Measurements from ENCODE around the gene NDUFV3.

Gene NDUFV3

DNA sequence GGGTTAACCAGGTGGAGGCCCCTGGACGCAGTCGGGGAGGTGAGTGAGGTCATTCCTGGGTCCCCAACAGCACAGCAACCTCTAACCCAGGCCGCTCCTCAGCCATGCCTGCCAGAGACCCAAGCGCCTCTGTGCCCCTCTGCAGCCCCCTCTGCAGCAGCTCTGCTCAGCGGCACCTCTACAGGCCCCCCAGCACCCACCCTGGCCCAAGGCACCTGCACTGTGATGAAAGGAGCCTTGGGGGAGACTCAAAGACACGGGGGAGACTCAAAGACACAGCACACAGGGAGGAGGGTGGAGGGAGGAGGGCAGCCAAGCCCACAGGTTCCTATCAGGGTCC lies 33.2 kb upstream of the NDUFV3 start:
- no peaks in the 10 kb centered on the region for H3K9me3 ChIP-seq (ENCODE audit: control insufficient read depth, insufficient read depth, low read length)
- no peaks in the 10 kb centered on the region for H3K27me3 ChIP-seq (ENCODE audit: control insufficient read depth, insufficient read depth, low read length)
- H3K9ac ChIP-seq (ENCODE audit: low read depth, low read length), result no peak overlapping the region
- H3K36me3 ChIP-seq (ENCODE audit: control insufficient read depth, insufficient read depth, low read length), result peaks cover 70% of the 10 kb centered on the region
- no peaks in the 10 kb centered on the region for H3K4me1 ChIP-seq (ENCODE audit: control insufficient read depth, insufficient read depth, low read length)
- no peak overlapping the region for H3K4me3 ChIP-seq (ENCODE audit: low read depth, low read length)

- H3K9ac ChIP-seq (ENCODE audit: low read depth, low read length), result no peak overlapping the region
- H3K36me3 ChIP-seq (ENCODE audit: control insufficient read depth, insufficient read depth, low read length), result peaks cover 65% of the 10 kb centered on the region
- no peak overlapping the region for H3K4me3 ChIP-seq (ENCODE audit: low read depth, low read length)
- H3K27me3 ChIP-seq (ENCODE audit: control insufficient read depth, insufficient read depth, low read length), result no peaks in the 10 kb centered on the region
- no peaks in the 10 kb centered on the region for H3K9me3 ChIP-seq (ENCODE audit: control insufficient read depth, insufficient read depth, low read length)
- H3K4me1 ChIP-seq (ENCODE audit: control insufficient read depth, insufficient read depth, low read length), result no peaks in the 10 kb centered on the region
Measured at GRCh38 chr21:42860345-42860744, 32.8 kb upstream of the NDUFV3 start.

DNA sequence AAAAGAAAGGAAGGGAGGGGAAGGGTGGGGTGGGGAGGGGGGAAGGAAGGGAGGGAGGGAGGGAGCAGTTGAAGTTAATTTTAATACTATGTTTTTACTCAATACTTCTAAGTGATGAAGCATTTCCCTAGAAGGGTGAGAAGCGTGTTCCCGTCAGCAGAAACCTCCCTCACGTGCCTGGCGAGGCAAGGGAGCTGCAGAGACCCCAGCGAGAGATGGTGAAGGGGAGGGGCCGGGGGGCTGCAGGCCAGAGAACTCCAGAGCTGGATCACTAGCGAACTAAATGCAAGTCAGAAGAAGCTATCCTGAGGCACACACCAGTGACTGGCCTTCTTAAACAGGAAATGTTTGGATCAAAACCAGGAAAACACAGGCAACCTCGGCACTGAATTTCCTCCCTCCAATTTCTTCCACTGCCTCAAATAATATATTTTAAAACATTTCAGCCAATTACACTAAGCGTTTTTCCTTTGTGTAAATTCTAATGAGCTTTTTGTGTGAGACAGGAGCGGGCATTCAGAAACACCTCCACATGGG lies 31.7 kb upstream of the NDUFV3 start:
- Histone ChIP-seq H3K4me3 (ENCODE audit: low read depth, low read length) (no peak overlapping the region), H3K9me3 (ENCODE audit: control insufficient read depth, insufficient read depth, low read length) (no peaks in the 10 kb centered on the region), H3K36me3 (ENCODE audit: control insufficient read depth, insufficient read depth, low read length) (peaks cover 62% of the 10 kb centered on the region), H3K9ac (ENCODE audit: low read depth, low read length) (no peak overlapping the region), H3K4me1 (ENCODE audit: control insufficient read depth, insufficient read depth, low read length) (no peaks in the 10 kb centered on the region), H3K27me3 (ENCODE audit: control insufficient read depth, insufficient read depth, low read length) (no peaks in the 10 kb centered on the region)

DNA sequence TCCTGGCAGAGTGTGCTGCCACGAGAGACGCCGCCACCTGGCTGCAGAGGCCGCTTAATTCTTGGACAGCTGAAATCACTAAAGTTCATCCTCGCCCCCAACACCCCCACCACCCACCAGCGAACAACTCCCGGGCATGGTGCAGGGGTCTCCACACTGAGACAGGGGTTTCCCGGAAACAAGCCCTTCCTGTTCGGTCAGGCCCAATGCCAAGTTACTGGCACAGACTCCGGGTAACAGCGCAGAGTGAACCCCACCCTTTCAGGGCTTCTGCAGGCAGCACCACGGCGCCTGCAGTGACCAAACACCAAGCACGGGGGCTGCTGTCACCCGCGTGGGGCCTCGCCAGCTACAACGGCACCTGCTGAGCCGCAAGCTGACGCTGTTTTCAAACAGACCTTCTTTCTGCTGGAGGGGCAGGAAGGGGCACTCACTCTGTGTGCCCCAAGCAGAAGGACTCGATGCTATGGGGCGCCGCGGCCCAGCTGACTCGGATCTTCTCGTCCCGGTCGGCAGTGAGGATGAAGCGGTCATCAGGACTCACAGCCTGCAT lies 31.2 kb upstream of the NDUFV3 start:
- no peaks in the 10 kb centered on the region for H3K9me3 ChIP-seq (ENCODE audit: control insufficient read depth, insufficient read depth, low read length)
- no peak overlapping the region for H3K9ac ChIP-seq (ENCODE audit: low read depth, low read length)
- no peak overlapping the region for H3K4me3 ChIP-seq (ENCODE audit: low read depth, low read length)
- peaks cover 61% of the 10 kb centered on the region for H3K36me3 ChIP-seq (ENCODE audit: control insufficient read depth, insufficient read depth, low read length)
- H3K4me1 ChIP-seq (ENCODE audit: control insufficient read depth, insufficient read depth, low read length), result no peaks in the 10 kb centered on the region
- no peaks in the 10 kb centered on the region for H3K27me3 ChIP-seq (ENCODE audit: control insufficient read depth, insufficient read depth, low read length)

GRCh38 chr21:42862774-42863503 lies 30.2 kb upstream of the NDUFV3 start:
- H3K36me3 ChIP-seq (ENCODE audit: control insufficient read depth, insufficient read depth, low read length), result peaks cover 68% of the 10 kb centered on the region
- H3K4me3 ChIP-seq (ENCODE audit: low read depth, low read length), result no peak overlapping the region
- H3K4me1 ChIP-seq (ENCODE audit: control insufficient read depth, insufficient read depth, low read length), result no peaks in the 10 kb centered on the region

DNA sequence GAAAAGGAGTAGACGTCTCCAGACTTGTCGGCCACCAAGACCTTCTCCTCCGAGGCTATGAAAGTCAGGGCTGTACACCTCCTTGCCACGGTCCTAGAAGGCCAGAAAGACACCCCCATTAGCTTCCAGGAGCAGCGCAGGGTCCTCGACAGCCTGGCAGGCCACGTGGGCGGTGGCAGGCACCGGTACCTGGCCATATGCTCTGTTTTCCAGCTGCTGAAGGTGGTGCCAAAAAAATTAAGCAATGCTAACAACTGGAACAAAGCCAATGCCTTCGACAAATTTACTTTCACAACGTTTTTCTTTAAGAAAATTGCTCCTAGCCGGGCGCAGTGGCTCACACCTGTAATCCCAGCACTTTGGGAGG lies 29.6 kb upstream of the NDUFV3 start:
- no peak overlapping the region for H3K4me3 ChIP-seq (ENCODE audit: low read depth, low read length)
- H3K9ac ChIP-seq (ENCODE audit: low read depth, low read length), result peak overlapping the region; percentile 37
- H3K36me3 ChIP-seq (ENCODE audit: control insufficient read depth, insufficient read depth, low read length), result peaks cover 68% of the 10 kb centered on the region
- no peaks in the 10 kb centered on the region for H3K9me3 ChIP-seq (ENCODE audit: control insufficient read depth, insufficient read depth, low read length)
- H3K4me1 ChIP-seq (ENCODE audit: control insufficient read depth, insufficient read depth, low read length), result no peaks in the 10 kb centered on the region
- H3K27me3 ChIP-seq (ENCODE audit: control insufficient read depth, insufficient read depth, low read length), result no peaks in the 10 kb centered on the region

More at GRCh38 chr21:42862774-42863503, 30.2 kb upstream of the NDUFV3 start:
- H3K9me3 ChIP-seq (ENCODE audit: control insufficient read depth, insufficient read depth, low read length), result no peaks in the 10 kb centered on the region
- H3K9ac ChIP-seq (ENCODE audit: low read depth, low read length), result peak overlapping the region; percentile 37
- no peaks in the 10 kb centered on the region for H3K27me3 ChIP-seq (ENCODE audit: control insufficient read depth, insufficient read depth, low read length)

DNA sequence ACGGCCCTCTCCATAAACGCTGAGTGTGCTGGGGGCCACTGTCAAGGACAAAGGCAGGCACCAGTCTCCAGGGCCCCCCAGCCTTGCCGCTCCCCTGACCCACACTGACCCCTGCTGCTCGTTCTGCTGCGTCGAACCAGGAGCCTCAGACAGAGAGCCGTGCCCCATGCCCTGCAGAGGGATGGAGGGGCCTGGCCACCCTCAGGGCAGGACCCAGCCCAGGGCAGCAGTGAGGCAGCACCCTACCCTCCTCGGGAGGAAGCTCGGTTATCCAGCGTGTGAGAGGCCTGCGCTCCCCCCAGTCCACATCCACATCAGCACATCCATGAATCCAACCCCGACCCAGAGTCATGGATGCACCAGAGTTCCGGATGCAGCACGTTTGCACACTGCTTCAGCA lies 28.8 kb upstream of the NDUFV3 start:
- no peak overlapping the region for H3K9ac ChIP-seq (ENCODE audit: low read depth, low read length)
- no peaks in the 10 kb centered on the region for H3K9me3 ChIP-seq (ENCODE audit: control insufficient read depth, insufficient read depth, low read length)
- H3K27me3 ChIP-seq (ENCODE audit: control insufficient read depth, insufficient read depth, low read length), result no peaks in the 10 kb centered on the region
- H3K4me3 ChIP-seq (ENCODE audit: low read depth, low read length), result no peak overlapping the region
- no peaks in the 10 kb centered on the region for H3K4me1 ChIP-seq (ENCODE audit: control insufficient read depth, insufficient read depth, low read length)
- H3K36me3 ChIP-seq (ENCODE audit: control insufficient read depth, insufficient read depth, low read length), result peaks cover 66% of the 10 kb centered on the region

GRCh38 chr21:42864815-42865775 lies 28.0 kb upstream of the NDUFV3 start:
- H3K9me3 ChIP-seq (ENCODE audit: control insufficient read depth, insufficient read depth, low read length), result no peaks in the 10 kb centered on the region
- H3K36me3 ChIP-seq (ENCODE audit: control insufficient read depth, insufficient read depth, low read length), result peaks cover 58% of the 10 kb centered on the region
- no peak overlapping the region for H3K9ac ChIP-seq (ENCODE audit: low read depth, low read length)
- no peak overlapping the region for H3K4me3 ChIP-seq (ENCODE audit: low read depth, low read length)
- no peaks in the 10 kb centered on the region for H3K27me3 ChIP-seq (ENCODE audit: control insufficient read depth, insufficient read depth, low read length)
- no peaks in the 10 kb centered on the region for H3K4me1 ChIP-seq (ENCODE audit: control insufficient read depth, insufficient read depth, low read length)

- Histone ChIP-seq H3K4me3 (ENCODE audit: low read depth, low read length) (no peak overlapping the region), H3K9ac (ENCODE audit: low read depth, low read length) (no peak overlapping the region), H3K27me3 (ENCODE audit: control insufficient read depth, insufficient read depth, low read length) (no peaks in the 10 kb centered on the region), H3K9me3 (ENCODE audit: control insufficient read depth, insufficient read depth, low read length) (no peaks in the 10 kb centered on the region), H3K4me1 (ENCODE audit: control insufficient read depth, insufficient read depth, low read length) (no peaks in the 10 kb centered on the region), H3K36me3 (ENCODE audit: control insufficient read depth, insufficient read depth, low read length) (peaks cover 54% of the 10 kb centered on the region)
Measured at GRCh38 chr21:42865776-42866160, 27.3 kb upstream of the NDUFV3 start.

DNA sequence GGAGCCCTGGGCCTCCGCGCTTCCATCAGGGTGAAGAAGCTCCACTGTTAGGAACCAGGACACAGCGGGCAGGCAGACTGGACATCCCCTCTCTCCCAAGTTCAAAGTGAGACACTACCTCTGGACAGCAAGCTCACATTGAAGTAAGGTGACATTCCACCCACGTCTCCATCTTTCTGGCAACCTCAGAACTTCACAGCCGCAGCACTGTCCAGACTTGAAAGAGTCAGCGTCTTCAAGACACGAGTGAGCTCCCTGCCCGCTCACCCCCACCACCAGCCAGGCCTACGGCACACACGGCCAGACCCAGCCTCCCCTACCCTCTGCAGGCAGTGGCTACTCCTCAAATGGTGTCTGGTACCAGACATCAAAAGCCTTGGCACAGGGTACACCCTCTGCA lies 24.9 kb upstream of the NDUFV3 start:
- H3K27me3 ChIP-seq (ENCODE audit: control insufficient read depth, insufficient read depth, low read length), result no peaks in the 10 kb centered on the region
- peaks cover 58% of the 10 kb centered on the region for H3K36me3 ChIP-seq (ENCODE audit: control insufficient read depth, insufficient read depth, low read length)
- no peak overlapping the region for H3K9ac ChIP-seq (ENCODE audit: low read depth, low read length)
- no peaks in the 10 kb centered on the region for H3K4me1 ChIP-seq (ENCODE audit: control insufficient read depth, insufficient read depth, low read length)
- H3K4me3 ChIP-seq (ENCODE audit: low read depth, low read length), result no peak overlapping the region
- no peaks in the 10 kb centered on the region for H3K9me3 ChIP-seq (ENCODE audit: control insufficient read depth, insufficient read depth, low read length)

GRCh38 chr21:42873096-42873495 lies 20.0 kb upstream of the NDUFV3 start:
- H3K36me3 ChIP-seq (ENCODE audit: control insufficient read depth, insufficient read depth, low read length), result peaks cover 48% of the 10 kb centered on the region
- no peak overlapping the region for H3K4me3 ChIP-seq (ENCODE audit: low read depth, low read length)
- H3K9ac ChIP-seq (ENCODE audit: low read depth, low read length), result no peak overlapping the region
- no peaks in the 10 kb centered on the region for H3K27me3 ChIP-seq (ENCODE audit: control insufficient read depth, insufficient read depth, low read length)
- no peaks in the 10 kb centered on the region for H3K4me1 ChIP-seq (ENCODE audit: control insufficient read depth, insufficient read depth, low read length)
- no peaks in the 10 kb centered on the region for H3K9me3 ChIP-seq (ENCODE audit: control insufficient read depth, insufficient read depth, low read length)
